ENCODE measurements around the gene MTIF2.
A peak's percentile ranks its signal among the peaks of the same experiment; 100 is the strongest.
"Not testable (repeated sequence)": the region's sequence is repeated elsewhere in the genome, so short reads cannot be mapped to it uniquely, and the experiment has no call there.

Gene MTIF2

GRCh38 chr2:55268907-55269644 lies at the start of gene MTIF2:
MTIF2 (minus strand) TSS chr2:55269231; CDS start chr2:55263858, 5,373 bp downstream.
- H3K27me3 ChIP-seq (ENCODE audit: control insufficient read depth, insufficient read depth, low read length) = no peaks in the 10 kb centered on the region

GRCh38 chr2:55314985-55315384 lies 46.0 kb upstream of the MTIF2 start:
- peaks cover 81% of the 10 kb centered on the region for H3K36me3 ChIP-seq (ENCODE audit: control insufficient read depth, insufficient read depth, low read length)
- H3K27ac ChIP-seq (ENCODE audit: low read depth, low read length) = no peak overlapping the region
- H3K27me3 ChIP-seq (ENCODE audit: control insufficient read depth, insufficient read depth, low read length) = no peaks in the 10 kb centered on the region
- H3K9ac ChIP-seq (ENCODE audit: low read length) = no peak overlapping the region
- H3K4me1 ChIP-seq (ENCODE audit: control insufficient read depth, insufficient read depth, low read length) = no peaks in the 10 kb centered on the region; the same call in 1 of the 2 replicates
- H3K9me3 ChIP-seq (ENCODE audit: control insufficient read depth, insufficient read depth, low read depth, low read length) = no peaks in the 10 kb centered on the region
- no peak overlapping the region for H3K4me3 ChIP-seq (ENCODE audit: low read depth, low read length)

More at GRCh38 chr2:55268907-55269644, at the start of gene MTIF2:
- Histone ChIP-seq H3K36me3 (ENCODE audit: control insufficient read depth, insufficient read depth, low read length) (peaks cover 22% of the 10 kb centered on the region), H3K9me3 (ENCODE audit: control insufficient read depth, insufficient read depth, low read depth, low read length) (no peaks in the 10 kb centered on the region), H3K4me3 (ENCODE audit: low read depth, low read length) (peak within 1 kb of the TSS; percentile 82), H3K4me1 (ENCODE audit: control insufficient read depth, insufficient read depth, low read length) (peaks cover 8% of the 10 kb centered on the region), H3K9ac (ENCODE audit: low read length) (peak within 1 kb of the TSS; percentile 81), H3K27ac (ENCODE audit: low read depth, low read length) (peak within 1 kb of the TSS; percentile 29; the same call in 1 of the 2 replicates)

- Histone ChIP-seq H3K4me3 (ENCODE audit: low read depth, low read length) (no peak overlapping the region), H3K4me1 (ENCODE audit: control insufficient read depth, insufficient read depth, low read length) (no peaks in the 10 kb centered on the region; the same call in 1 of the 2 replicates), H3K27ac (ENCODE audit: low read depth, low read length) (no peak overlapping the region), H3K9ac (ENCODE audit: low read length) (no peak overlapping the region), H3K36me3 (ENCODE audit: control insufficient read depth, insufficient read depth, low read length) (peaks cover 87% of the 10 kb centered on the region), H3K9me3 (ENCODE audit: control insufficient read depth, insufficient read depth, low read depth, low read length) (no peaks in the 10 kb centered on the region), H3K27me3 (ENCODE audit: control insufficient read depth, insufficient read depth, low read length) (no peaks in the 10 kb centered on the region)
Observed at GRCh38 chr2:55311444-55311870, 42.4 kb upstream of the MTIF2 start.

- Histone ChIP-seq H3K27me3 (ENCODE audit: control insufficient read depth, insufficient read depth, low read length) (no peaks in the 10 kb centered on the region), H3K27ac (ENCODE audit: low read depth, low read length) (no peak overlapping the region), H3K36me3 (ENCODE audit: control insufficient read depth, insufficient read depth, low read length) (peaks cover 80% of the 10 kb centered on the region), H3K9ac (ENCODE audit: low read length) (no peak overlapping the region), H3K9me3 (ENCODE audit: control insufficient read depth, insufficient read depth, low read depth, low read length) (no peaks in the 10 kb centered on the region), H3K4me3 (ENCODE audit: low read depth, low read length) (no peak overlapping the region), H3K4me1 (ENCODE audit: control insufficient read depth, insufficient read depth, low read length) (no peaks in the 10 kb centered on the region; the same call in 1 of the 2 replicates)
Observed at GRCh38 chr2:55309446-55309845, 40.4 kb upstream of the MTIF2 start.

- Histone ChIP-seq H3K4me1 (ENCODE audit: control insufficient read depth, insufficient read depth, low read length) (no peaks in the 10 kb centered on the region), H3K36me3 (ENCODE audit: control insufficient read depth, insufficient read depth, low read length) (peaks cover 56% of the 10 kb centered on the region), H3K4me3 (ENCODE audit: low read depth, low read length) (no peak overlapping the region), H3K9me3 (ENCODE audit: control insufficient read depth, insufficient read depth, low read depth, low read length) (no peaks in the 10 kb centered on the region), H3K27ac (ENCODE audit: low read depth, low read length) (no peak overlapping the region), H3K9ac (ENCODE audit: low read length) (no peak overlapping the region), H3K27me3 (ENCODE audit: control insufficient read depth, insufficient read depth, low read length) (no peaks in the 10 kb centered on the region)
Observed at GRCh38 chr2:55302241-55302640, 33.2 kb upstream of the MTIF2 start.

- H3K36me3 ChIP-seq (ENCODE audit: control insufficient read depth, insufficient read depth, low read length) = peaks cover 52% of the 10 kb centered on the region
- H3K27ac ChIP-seq (ENCODE audit: low read depth, low read length) = no peak overlapping the region
- no peaks in the 10 kb centered on the region for H3K27me3 ChIP-seq (ENCODE audit: control insufficient read depth, insufficient read depth, low read length)
- no peaks in the 10 kb centered on the region for H3K4me1 ChIP-seq (ENCODE audit: control insufficient read depth, insufficient read depth, low read length)
- no peaks in the 10 kb centered on the region for H3K9me3 ChIP-seq (ENCODE audit: control insufficient read depth, insufficient read depth, low read depth, low read length)
- H3K4me3 ChIP-seq (ENCODE audit: low read depth, low read length) = no peak overlapping the region
- no peak overlapping the region for H3K9ac ChIP-seq (ENCODE audit: low read length)
Observed at GRCh38 chr2:55301277-55301676, 32.2 kb upstream of the MTIF2 start.

GRCh38 chr2:55296393-55296792 lies 27.4 kb upstream of the MTIF2 start:
- Histone ChIP-seq H3K9ac (ENCODE audit: low read length) (no peak overlapping the region), H3K36me3 (ENCODE audit: control insufficient read depth, insufficient read depth, low read length) (peaks cover 56% of the 10 kb centered on the region), H3K4me1 (ENCODE audit: control insufficient read depth, insufficient read depth, low read length) (no peaks in the 10 kb centered on the region), H3K9me3 (ENCODE audit: control insufficient read depth, insufficient read depth, low read depth, low read length) (no peaks in the 10 kb centered on the region), H3K27ac (ENCODE audit: low read depth, low read length) (no peak overlapping the region), H3K4me3 (ENCODE audit: low read depth, low read length) (no peak overlapping the region), H3K27me3 (ENCODE audit: control insufficient read depth, insufficient read depth, low read length) (no peaks in the 10 kb centered on the region)

- peak overlapping the region; percentile 80; the same call in 1 of the 2 replicates for H3K4me3 ChIP-seq (ENCODE audit: low read depth, low read length)
- peaks cover 51% of the 10 kb centered on the region for H3K4me1 ChIP-seq (ENCODE audit: control insufficient read depth, insufficient read depth, low read length)
- 0 out of 2 replicates have a peak, but pooled peaks cover 3% of the 10 kb centered on the region for H3K36me3 ChIP-seq (ENCODE audit: control insufficient read depth, insufficient read depth, low read length)
- H3K9ac ChIP-seq (ENCODE audit: low read length) = peak overlapping the region; percentile 42
- H3K27me3 ChIP-seq (ENCODE audit: control insufficient read depth, insufficient read depth, low read length) = no peaks in the 10 kb centered on the region
- H3K9me3 ChIP-seq (ENCODE audit: control insufficient read depth, insufficient read depth, low read depth, low read length) = no peaks in the 10 kb centered on the region
- peak overlapping the region; percentile 95; the same call in 1 of the 2 replicates for H3K27ac ChIP-seq (ENCODE audit: low read depth, low read length)
Observed at GRCh38 chr2:55283083-55283482, 14.1 kb upstream of the MTIF2 start.

GRCh38 chr2:55282110-55282917 lies 13.3 kb upstream of the MTIF2 start:
- peak overlapping the region; percentile 95 for H3K9ac ChIP-seq (ENCODE audit: low read length)

GRCh38 chr2:55280851-55281546 lies 12.0 kb upstream of the MTIF2 start:
- Histone ChIP-seq H3K9ac (ENCODE audit: low read length) (peak overlapping the region; percentile 95), H3K4me1 (ENCODE audit: control insufficient read depth, insufficient read depth, low read length) (peaks cover 45% of the 10 kb centered on the region), H3K27ac (ENCODE audit: low read depth, low read length) (peak overlapping the region; percentile 95), H3K4me3 (ENCODE audit: low read depth, low read length) (peak overlapping the region; percentile 80; the same call in 1 of the 2 replicates)
- not testable (repeated sequence) for H3K36me3 ChIP-seq (ENCODE audit: control insufficient read depth, insufficient read depth, low read length); H3K9me3 ChIP-seq (ENCODE audit: control insufficient read depth, insufficient read depth, low read depth, low read length); H3K27me3 ChIP-seq (ENCODE audit: control insufficient read depth, insufficient read depth, low read length)

More at GRCh38 chr2:55282110-55282917, 13.3 kb upstream of the MTIF2 start:
- Histone ChIP-seq H3K27ac (ENCODE audit: low read depth, low read length) (peak overlapping the region; percentile 95), H3K27me3 (ENCODE audit: control insufficient read depth, insufficient read depth, low read length) (no peaks in the 10 kb centered on the region), H3K36me3 (ENCODE audit: control insufficient read depth, insufficient read depth, low read length) (0 out of 2 replicates have a peak, but pooled peaks cover 3% of the 10 kb centered on the region), H3K9me3 (ENCODE audit: control insufficient read depth, insufficient read depth, low read depth, low read length) (no peaks in the 10 kb centered on the region), H3K4me3 (ENCODE audit: low read depth, low read length) (peak overlapping the region; percentile 80), H3K4me1 (ENCODE audit: control insufficient read depth, insufficient read depth, low read length) (peaks cover 47% of the 10 kb centered on the region)
